B cell (primary cell): Measurements from ENCODE around the gene MOB1B. TPM values are rescaled to one million over a fixed set of nuclear protein-coding genes. Genes with fewer than 3 reads are reported as not detected.

Experiments used
- ATAC-seq: fragments of 200-7000 bp; cut with Tn5 transposase; one replicate; pipeline ENCODE4 v1.10.0; 2021; ENCODE audit warnings: low read depth, mild to moderate bottlenecking, moderate number of reproducible peaks, moderate library complexity
- CTCF ChIA-PET: fragments of 350-600 bp; sonication (Branson Sonifier 250); formaldehyde crosslinking; loops from one replicate; lab custom pipeline; 2021; ENCODE audit warnings: antibody characterized with exemption, inconsistent platforms; lab: Charles Lee
- POLR2A ChIA-PET: fragments of 350-600 bp; sonication (Branson Sonifier 250); formaldehyde crosslinking; loops from one replicate; lab custom pipeline; 2021; ENCODE audit warnings: antibody characterized with exemption; lab: Charles Lee
- DNase-seq: peaks from one replicate; pipeline ENCODE4 v3.0.0; 2013
- H2AFZ ChIP-seq: 2 replicates; pipeline ENCODE4 v1.6.1; 2012; ENCODE audit warnings: mild to moderate bottlenecking, low read depth, low read length; ENCODE audit not compliant: insufficient read depth, poor library complexity, severe bottlenecking
- H3K27ac ChIP-seq, 2 donors: 1 replicate in 1 of 2; 2 replicates in 1 of 2; pipeline ENCODE4 v1.5.1; 2012 to 2013; ENCODE audit warnings: low read length in 2 of 2, mild to moderate bottlenecking in 2 of 2, moderate library complexity in 1 of 2
- H3K27me3 ChIP-seq, 4 experiments: fragments of 200-600 bp in 1 of 4; sonication (generic) in 1 of 4; replicated peaks in 1 of 4; 1 replicate in 2 of 4; 2 replicates in 2 of 4; pipeline versions ENCODE4 v1.6.1 to v1.7.0; 2013 to 2016; ENCODE audit warnings: low read length in 3 of 4, mild to moderate bottlenecking in 2 of 4, mixed read lengths in 1 of 4, moderate library complexity in 1 of 4; ENCODE audit not compliant: insufficient read depth in 4 of 4, control insufficient read depth in 3 of 4; ENCODE audit errors: control extremely low read depth in 1 of 4
- H3K36me3 ChIP-seq, 2 experiments: replicated peaks in 1 of 2; 1 replicate in 1 of 2; 2 replicates in 1 of 2; pipeline versions ENCODE4 v1.6.1 to v1.7.1; 2013; ENCODE audit warnings: low read length in 1 of 2; ENCODE audit not compliant: insufficient read depth in 2 of 2, control insufficient read depth in 1 of 2; ENCODE audit errors: control extremely low read depth in 1 of 2, extremely low read depth in 1 of 2
- H3K4me1 ChIP-seq, 2 donors: fragments of 200-600 bp in 1 of 2; sonication (generic) in 1 of 2; 1 replicate in 1 of 2; 2 replicates in 1 of 2; pipeline versions ENCODE4 v1.5.1 to v1.6.1; 2013 to 2017; ENCODE audit warnings: low read length in 2 of 2; ENCODE audit not compliant: control insufficient read depth in 2 of 2, insufficient read depth in 2 of 2
- H3K4me2 ChIP-seq: replicated peaks from 2 replicates; pipeline ENCODE3; 2012; ENCODE audit warnings: mild to moderate bottlenecking, low read depth, low read length; ENCODE audit not compliant: poor library complexity, severe bottlenecking
- H3K4me3 ChIP-seq, 5 experiments: fragments of 200-600 bp in 1 of 5; sonication (generic) in 1 of 5; 1 replicate in 3 of 5; 2 replicates in 2 of 5; pipeline versions ENCODE4 v1.5.1 to v1.7.0; 2011 to 2016; ENCODE audit warnings: low read length in 4 of 5, mild to moderate bottlenecking in 4 of 5, low read depth in 2 of 5, control low read depth in 1 of 5, moderate library complexity in 1 of 5; ENCODE audit not compliant: insufficient read depth in 1 of 5; ENCODE audit errors: control extremely low read depth in 1 of 5, extremely low read depth in 1 of 5
- H3K79me2 ChIP-seq: fragments of 200-600 bp; sonication (generic); one replicate; pipeline ENCODE4 v1.6.0; 2016; ENCODE audit warnings: low read length; ENCODE audit not compliant: control insufficient read depth, insufficient read depth
- H3K9ac ChIP-seq: fragments of 200-600 bp; sonication (generic); 2 replicates; pipeline ENCODE4 v1.6.1; 2017; ENCODE audit warnings: mild to moderate bottlenecking, low read length, moderate library complexity
- H3K9me3 ChIP-seq, 3 donors: one replicate each; pipeline versions ENCODE4 v1.6.1 to v1.7.1; 2013; ENCODE audit warnings: low read length in 2 of 3; ENCODE audit not compliant: control insufficient read depth in 2 of 3, insufficient read depth in 1 of 3; ENCODE audit errors: control extremely low read depth in 1 of 3
- H4K20me1 ChIP-seq: 2 replicates; pipeline ENCODE4 v1.6.0; 2012; ENCODE audit warnings: mild to moderate bottlenecking, low read length; ENCODE audit not compliant: insufficient read depth, control insufficient read depth, poor library complexity, severe bottlenecking
- H3K27ac Mint-ChIP-seq: one replicate; pipeline ENCODE4 v1.8.0; 2021; ENCODE audit warnings: mixed read lengths
- H3K27me3 Mint-ChIP-seq: one replicate; pipeline ENCODE4 v1.8.0; 2021; ENCODE audit warnings: mixed read lengths
- H3K4me1 Mint-ChIP-seq: one replicate; pipeline ENCODE4 v1.8.0; 2021; ENCODE audit warnings: mixed read lengths
- H3K4me3 Mint-ChIP-seq: one replicate; pipeline ENCODE4 v1.8.0; 2021; ENCODE audit warnings: mixed read lengths
- H3K9me3 Mint-ChIP-seq: one replicate; pipeline ENCODE4 v1.8.0; 2022; ENCODE audit warnings: mixed read lengths; ENCODE audit not compliant: insufficient read depth
- EZH2 ChIP-seq: IDR thresholded peaks from 2 replicates; pipeline ENCODE4 v1.6.1; 2012; ENCODE audit warnings: borderline replicate concordance, low read depth, mild to moderate bottlenecking, moderate library complexity, low read length; ENCODE audit not compliant: insufficient read depth, poor library complexity, severe bottlenecking
- WGBS: methylation state at CpG from one replicate; pipeline ENCODE4 v1.1.5; 2013; ENCODE audit warnings: missing lambda C conversion rate; ENCODE audit not compliant: insufficient coverage; 5-methylcytosine and 5-hydroxymethylcytosine counted together
- intact Hi-C: fragments of 100-400 bp; cut with micrococcal nuclease; formaldehyde crosslinking; loops from one replicate; pipeline ENCODE4 v1.10.0; 2022
- polyA plus RNA-seq: library from polyadenylated mRNA; depleted of rRNA; stranded (reverse); fragments of >200 nt; gene quantifications from 2 replicates; pipeline ENCODE4 v1.2.3, GENCODE V29; 2012
- total RNA-seq, 2 donors: library from RNA; stranded (reverse); fragments of 120-200 nt in 1 of 2; gene quantifications; 1 replicate in 1 of 2; 2 replicates in 1 of 2; pipeline versions ENCODE4 v1.2.3 to v1.2.4, GENCODE V29; 2013 to 2022
- TF ChIP-seq, protein P1 (sequence below): fragments of 200-600 bp; IDR thresholded peaks from one replicate; pipeline ENCODE4 v1.8.0; 2022; ENCODE audit warnings: antibody characterized with exemption, mild to moderate bottlenecking

Gene MOB1B
- total and polyA plus RNA-seq, 2 donors (not counting 1 experiment from before 2014, with no cell fraction given), result 2.3 to 30.4 TPM

DNA sequence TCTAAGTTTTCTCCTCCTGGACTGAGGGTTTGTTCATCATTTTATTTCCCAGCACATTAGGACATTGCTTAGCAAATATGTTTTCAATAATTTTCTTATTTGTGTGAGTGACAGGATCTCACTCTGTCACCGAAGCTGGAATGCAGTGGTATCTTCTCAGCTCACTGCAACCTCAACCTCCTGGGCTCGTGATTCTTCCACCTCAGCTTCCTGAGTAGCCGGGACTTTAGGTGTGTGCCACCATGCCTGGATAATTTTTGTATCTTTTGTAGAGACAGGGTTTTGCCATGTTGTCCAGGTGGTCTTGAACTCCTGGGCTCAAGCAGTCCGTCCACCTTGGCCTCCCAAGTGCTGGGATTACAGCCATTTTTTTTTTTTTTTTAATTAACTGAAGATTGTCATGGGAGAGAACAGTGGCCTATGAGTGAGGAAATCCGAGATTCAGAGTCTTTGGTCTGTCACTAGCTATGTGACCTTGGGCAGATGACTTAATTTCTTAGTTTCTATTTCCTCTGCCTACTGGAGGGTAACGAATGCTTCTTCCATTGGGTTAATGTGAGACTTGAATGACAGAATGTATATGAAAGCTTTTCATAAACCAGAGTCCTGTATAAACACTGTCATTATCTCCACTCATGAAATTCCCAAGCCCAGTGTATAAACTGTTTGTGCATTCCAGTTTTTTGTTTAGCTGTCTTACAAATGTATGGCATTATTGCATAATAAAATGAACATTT, 23.9 kb downstream of the MOB1B start:
- POLR2A ChIA-PET, result interaction anchor here (0.7 kb wide), 2 partner anchors 16 to 84 kb away, joined by 3 to 4 read pairs; no protein-coding TSS in a partner anchor
- Histone ChIP-seq H3K9ac (peak overlapping the region; percentile 12), H3K9me3 (peaks cover 0 to 6% (median 0%) of the 10 kb centered on the region in 3 donors), H3K36me3 (no peaks in the 10 kb centered on the region), H3K27ac (peak overlapping the region in 1 of 2 donors; percentile 59), H3K4me1 (peaks cover 37 to 39% of the 10 kb centered on the region in 2 donors), H3K27me3 (no peaks in the 10 kb centered on the region), H4K20me1 (no peaks in the 10 kb centered on the region), H2AFZ (peak overlapping the region; percentile 20), H3K79me2 (peaks cover 57% of the 10 kb centered on the region), H3K4me3 (no peak overlapping the region), H3K4me2 (peak overlapping the region; percentile 61)
- ATAC-seq, result peak; percentile 61
- TF ChIP-seq, protein P1, sequence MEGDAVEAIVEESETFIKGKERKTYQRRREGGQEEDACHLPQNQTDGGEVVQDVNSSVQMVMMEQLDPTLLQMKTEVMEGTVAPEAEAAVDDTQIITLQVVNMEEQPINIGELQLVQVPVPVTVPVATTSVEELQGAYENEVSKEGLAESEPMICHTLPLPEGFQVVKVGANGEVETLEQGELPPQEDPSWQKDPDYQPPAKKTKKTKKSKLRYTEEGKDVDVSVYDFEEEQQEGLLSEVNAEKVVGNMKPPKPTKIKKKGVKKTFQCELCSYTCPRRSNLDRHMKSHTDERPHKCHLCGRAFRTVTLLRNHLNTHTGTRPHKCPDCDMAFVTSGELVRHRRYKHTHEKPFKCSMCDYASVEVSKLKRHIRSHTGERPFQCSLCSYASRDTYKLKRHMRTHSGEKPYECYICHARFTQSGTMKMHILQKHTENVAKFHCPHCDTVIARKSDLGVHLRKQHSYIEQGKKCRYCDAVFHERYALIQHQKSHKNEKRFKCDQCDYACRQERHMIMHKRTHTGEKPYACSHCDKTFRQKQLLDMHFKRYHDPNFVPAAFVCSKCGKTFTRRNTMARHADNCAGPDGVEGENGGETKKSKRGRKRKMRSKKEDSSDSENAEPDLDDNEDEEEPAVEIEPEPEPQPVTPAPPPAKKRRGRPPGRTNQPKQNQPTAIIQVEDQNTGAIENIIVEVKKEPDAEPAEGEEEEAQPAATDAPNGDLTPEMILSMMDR, result no peak
- no peak for TF ChIP-seq EZH2
- Mint-ChIP-seq H3K27me3 (no peaks in the 10 kb centered on the region), H3K4me3 (peak overlapping the region; percentile 44), H3K4me1 (peaks cover 45% of the 10 kb centered on the region), H3K9me3 (no peaks in the 10 kb centered on the region), H3K27ac (peak overlapping the region; percentile 75)
- CTCF ChIA-PET, result interaction anchor here (0.9 to 1.3 kb wide), 4 partner anchors 18 to 224 kb away, joined by 3 to 5 read pairs (median 4); no protein-coding TSS in a partner anchor
- 0% methylated on average over 1 of the region's 6 CpGs for WGBS
- DNase-seq, result peak; percentile 53
- intact Hi-C loops, result loop anchor here (2.0 to 5.0 kb wide), 3 partner anchors 23 to 87 kb away; partner anchors contain the start of genes DCK, GRSF1 and MOB1B
